GM19351 (cell line): ENCODE data around the gene EXO1.

Experiments used
- ATAC-seq: cut with Tn5 transposase; IDR thresholded peaks from one replicate; pipeline ENCODE4 v1.9.1; 2021; ENCODE audit warnings: mild to moderate bottlenecking, moderate library complexity; ENCODE audit not compliant: unreplicated experiment

The EXO1 gene

GRCh38 chr1:241883159-241883558 lies 35.2 kb downstream of the EXO1 start:
- ATAC-seq = no peak

GRCh38 chr1:241888232-241888631 lies 40.2 kb downstream of the EXO1 start:
- no peak for ATAC-seq

- no peak for ATAC-seq
Measured at GRCh38 chr1:241891296-241891695, 43.3 kb downstream of the EXO1 start.

GRCh38 chr1:241894016-241894415 lies 46.0 kb downstream of the EXO1 start:
- no peak for ATAC-seq

GRCh38 chr1:241895013-241895412 lies 47.0 kb downstream of the EXO1 start:
- peak; percentile 74 for ATAC-seq

- ATAC-seq = no peak
Measured at GRCh38 chr1:241896670-241896962, 48.6 kb downstream of the EXO1 start.

- ATAC-seq = peak; percentile 48
Measured at GRCh38 chr1:241899210-241899609, 51.2 kb downstream of the EXO1 start.

- ATAC-seq = no peak
Measured at GRCh38 chr1:241900381-241900780, 52.4 kb downstream of the EXO1 start.

GRCh38 chr1:241902391-241903065 lies 54.5 kb downstream of the EXO1 start:
- no peak for ATAC-seq

GRCh38 chr1:241916196-241916595 lies 68.2 kb downstream of the EXO1 start:
- ATAC-seq = no peak

- ATAC-seq = no peak
Measured at GRCh38 chr1:241917487-241917886, 69.5 kb downstream of the EXO1 start.

GRCh38 chr1:241918879-241919278 lies 70.9 kb downstream of the EXO1 start:
- ATAC-seq = no peak

- ATAC-seq = no peak
Measured at GRCh38 chr1:241924080-241924808, 76.2 kb downstream of the EXO1 start.

- ATAC-seq = no peak
Measured at GRCh38 chr1:241926141-241926540, 78.1 kb downstream of the EXO1 start.

- ATAC-seq = no peak
Measured at GRCh38 chr1:241927321-241927720, 79.3 kb downstream of the EXO1 start.

GRCh38 chr1:241932845-241933244 lies 84.8 kb downstream of the EXO1 start:
- ATAC-seq = no peak

- no peak for ATAC-seq
Measured at GRCh38 chr1:241934201-241934848, 86.3 kb downstream of the EXO1 start.

- ATAC-seq = no peak
Measured at GRCh38 chr1:241934866-241935265, 86.9 kb downstream of the EXO1 start.
